GM18870 (cell line): ENCODE results near the gene MMP1.

ENCODE experiments used
- ATAC-seq: cut with Tn5 transposase; IDR thresholded peaks from one replicate; pipeline ENCODE4 v1.9.1; 2021; ENCODE audit warnings: moderate library complexity; ENCODE audit not compliant: unreplicated experiment

The MMP1 gene

GRCh38 chr11:102807921-102808320 lies 10.0 kb upstream of the MMP1 start:
- ATAC-seq = no peak

- no peak for ATAC-seq
Observed at GRCh38 chr11:102806296-102806695, 8.3 kb upstream of the MMP1 start.

- ATAC-seq = no peak
Observed at GRCh38 chr11:102802341-102802740, 4.4 kb upstream of the MMP1 start.

- no peak for ATAC-seq
Observed at GRCh38 chr11:102800767-102801166, 2.8 kb upstream of the MMP1 start.

GRCh38 chr11:102799681-102800340 lies 1.9 kb upstream of the MMP1 start:
- ATAC-seq = no peak

GRCh38 chr11:102794382-102794781 lies 3.6 kb downstream of the MMP1 start:
- ATAC-seq = peak; percentile 81

GRCh38 chr11:102793677-102794290 lies 4.2 kb downstream of the MMP1 start:
- ATAC-seq = no peak

GRCh38 chr11:102792604-102793003 lies 5.4 kb downstream of the MMP1 start:
- no peak for ATAC-seq

GRCh38 chr11:102791271-102792036 lies 6.5 kb downstream of the MMP1 start:
- no peak for ATAC-seq

- ATAC-seq = no peak
Observed at GRCh38 chr11:102788334-102788995, 9.5 kb downstream of the MMP1 start.

- no peak for ATAC-seq
Observed at GRCh38 chr11:102784380-102784779, 13.6 kb downstream of the MMP1 start.

GRCh38 chr11:102783720-102784119 lies 14.2 kb downstream of the MMP1 start:
- no peak for ATAC-seq

GRCh38 chr11:102783016-102783415 lies 14.9 kb downstream of the MMP1 start:
- no peak for ATAC-seq

GRCh38 chr11:102781676-102782075 lies 16.3 kb downstream of the MMP1 start:
- no peak for ATAC-seq

GRCh38 chr11:102780491-102780918 lies 17.5 kb downstream of the MMP1 start, which contains the start of gene MMP10:
TSS of gene MMP10 (minus strand) at chr11:102780628. CDS start at chr11:102780591, 37 bp downstream.
- no peak for ATAC-seq

GRCh38 chr11:102776454-102776853 lies 21.5 kb downstream of the MMP1 start:
- ATAC-seq = no peak

- no peak for ATAC-seq
Observed at GRCh38 chr11:102773386-102773785, 24.6 kb downstream of the MMP1 start.

- no peak for ATAC-seq
Observed at GRCh38 chr11:102771351-102771750, 26.6 kb downstream of the MMP1 start.

GRCh38 chr11:102770191-102770590 lies 27.8 kb downstream of the MMP1 start:
- ATAC-seq = no peak

GRCh38 chr11:102767800-102768199 lies 30.2 kb downstream of the MMP1 start:
- ATAC-seq = no peak

- no peak for ATAC-seq
Observed at GRCh38 chr11:102763440-102763839, 34.5 kb downstream of the MMP1 start.
